Skeletal muscle satellite cell (primary cell): ENCODE results near the gene GBF1.

Experiments used
- H3K27me3 ChIP-seq: 2 replicates; pipeline ENCODE4 v1.7.0; 2013; ENCODE audit warnings: low read length; ENCODE audit not compliant: control insufficient read depth, insufficient read depth
- H3K36me3 ChIP-seq: 2 replicates; pipeline ENCODE4 v1.7.0; 2013; ENCODE audit warnings: mild to moderate bottlenecking, control low read depth, low read length; ENCODE audit not compliant: insufficient read depth
- H3K4me1 ChIP-seq: 2 replicates; pipeline ENCODE4 v1.7.0; 2013; ENCODE audit warnings: low read length; ENCODE audit not compliant: control insufficient read depth, insufficient read depth
- H3K4me2 ChIP-seq: 2 replicates; pipeline ENCODE4 v1.7.0; 2013; ENCODE audit warnings: mild to moderate bottlenecking, low read length
- H3K4me3 ChIP-seq: 2 replicates; pipeline ENCODE4 v1.7.0; 2013; ENCODE audit warnings: low read length
- H3K9ac ChIP-seq: 2 replicates; pipeline ENCODE4 v1.7.0; 2013; ENCODE audit warnings: mild to moderate bottlenecking, low read depth, low read length, moderate library complexity
- H3K9me3 ChIP-seq: replicated peaks from 2 replicates; pipeline ENCODE4 v1.7.0; 2013; ENCODE audit warnings: mild to moderate bottlenecking, control low read depth, low read length

The GBF1 gene

DNA sequence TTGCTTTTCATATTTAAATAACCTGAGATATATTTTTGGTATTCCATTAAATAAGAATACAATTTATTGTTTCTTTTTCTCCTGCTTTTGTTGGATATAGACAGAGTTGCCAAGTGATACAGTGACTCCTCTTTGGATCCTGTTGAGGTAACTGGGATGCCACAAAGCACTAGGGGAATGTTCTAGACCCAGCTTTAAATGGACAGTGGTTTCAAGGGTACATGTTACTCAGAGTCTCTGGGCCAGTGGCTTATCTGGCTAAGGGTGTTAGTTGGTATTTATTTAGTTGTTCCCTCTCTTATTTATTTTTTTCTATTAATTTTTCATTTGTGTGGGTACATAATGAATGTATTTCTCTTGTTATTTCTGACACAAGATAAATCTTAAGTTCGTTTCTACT is 9.1 kb downstream of the GBF1 start:
- Histone ChIP-seq H3K4me3 (no peak overlapping the region), H3K4me1 (peaks cover 5% of the 10 kb centered on the region), H3K9me3 (no peaks in the 10 kb centered on the region), H3K27me3 (no peaks in the 10 kb centered on the region), H3K36me3 (peaks cover 14% of the 10 kb centered on the region), H3K4me2 (no peak overlapping the region), H3K9ac (no peak overlapping the region)

- Histone ChIP-seq H3K4me2 (no peak overlapping the region), H3K27me3 (no peaks in the 10 kb centered on the region), H3K4me1 (peaks cover 5% of the 10 kb centered on the region), H3K36me3 (peaks cover 23% of the 10 kb centered on the region), H3K9ac (no peak overlapping the region), H3K9me3 (no peaks in the 10 kb centered on the region), H3K4me3 (no peak overlapping the region)
Observed at GRCh38 chr10:102255404-102255803, 10.1 kb downstream of the GBF1 start.

GRCh38 chr10:102261196-102261595 is 15.9 kb downstream of the GBF1 start:
- Histone ChIP-seq H3K27me3 (no peaks in the 10 kb centered on the region), H3K4me3 (no peak overlapping the region), H3K4me2 (peak overlapping the region; percentile 12), H3K9me3 (no peaks in the 10 kb centered on the region), H3K36me3 (peaks cover 43% of the 10 kb centered on the region), H3K4me1 (peaks cover 43% of the 10 kb centered on the region), H3K9ac (peak overlapping the region; percentile 46)

- peaks cover 50% of the 10 kb centered on the region for H3K4me1 ChIP-seq
- no peaks in the 10 kb centered on the region for H3K27me3 ChIP-seq
- no peak overlapping the region for H3K4me3 ChIP-seq
- H3K9me3 ChIP-seq: no peaks in the 10 kb centered on the region
- H3K4me2 ChIP-seq: peak overlapping the region; percentile 12
- H3K9ac ChIP-seq: no peak overlapping the region
- peaks cover 41% of the 10 kb centered on the region for H3K36me3 ChIP-seq
Observed at GRCh38 chr10:102261842-102262241, 16.5 kb downstream of the GBF1 start.

GRCh38 chr10:102262744-102263370 is 17.5 kb downstream of the GBF1 start:
- Histone ChIP-seq H3K36me3 (peaks cover 41% of the 10 kb centered on the region), H3K4me2 (peak overlapping the region; percentile 17), H3K9me3 (no peaks in the 10 kb centered on the region), H3K27me3 (no peaks in the 10 kb centered on the region), H3K4me3 (no peak overlapping the region), H3K4me1 (peaks cover 59% of the 10 kb centered on the region), H3K9ac (peak overlapping the region; percentile 7)

GRCh38 chr10:102264371-102264770 is 19.0 kb downstream of the GBF1 start:
- Histone ChIP-seq H3K9ac (no peak overlapping the region), H3K36me3 (peaks cover 36% of the 10 kb centered on the region), H3K4me1 (peaks cover 74% of the 10 kb centered on the region)

DNA sequence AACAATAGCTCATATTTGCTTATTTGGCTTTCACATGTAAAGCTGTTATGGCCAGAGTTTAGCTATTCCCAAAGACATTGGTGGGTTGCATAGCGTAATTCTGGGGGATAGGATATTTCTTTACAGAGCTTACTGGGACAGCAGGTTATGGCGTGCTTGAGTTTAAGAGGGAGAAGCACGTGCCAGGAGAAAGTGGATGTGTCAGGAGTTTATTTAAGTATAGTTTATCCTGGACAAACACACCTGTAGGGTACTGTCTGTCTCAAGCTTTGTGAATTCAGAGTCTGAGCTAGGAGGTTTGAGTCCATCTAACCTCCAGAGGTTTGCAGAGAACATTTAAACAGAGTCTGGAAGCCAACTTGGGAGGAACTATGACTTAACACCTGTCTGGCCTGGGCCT is 21.3 kb downstream of the GBF1 start:
- Histone ChIP-seq H3K9me3 (no peaks in the 10 kb centered on the region), H3K4me2 (no peak overlapping the region), H3K4me1 (peaks cover 66% of the 10 kb centered on the region), H3K4me3 (no peak overlapping the region), H3K27me3 (no peaks in the 10 kb centered on the region), H3K9ac (no peak overlapping the region), H3K36me3 (peaks cover 16% of the 10 kb centered on the region)

More at GRCh38 chr10:102264371-102264770, 19.0 kb downstream of the GBF1 start:
- no peaks in the 10 kb centered on the region for H3K9me3 ChIP-seq
- no peaks in the 10 kb centered on the region for H3K27me3 ChIP-seq
- no peak overlapping the region for H3K4me2 ChIP-seq
- no peak overlapping the region for H3K4me3 ChIP-seq

- Histone ChIP-seq H3K27me3 (no peaks in the 10 kb centered on the region), H3K4me2 (peak overlapping the region; percentile 67), H3K9ac (peak overlapping the region; percentile 22), H3K9me3 (no peaks in the 10 kb centered on the region), H3K4me1 (peaks cover 58% of the 10 kb centered on the region), H3K4me3 (peak overlapping the region; percentile 17), H3K36me3 (peaks cover 13% of the 10 kb centered on the region)
Observed at GRCh38 chr10:102267748-102268147, 22.4 kb downstream of the GBF1 start.

GRCh38 chr10:102268375-102268888 is 23.1 kb downstream of the GBF1 start:
- Histone ChIP-seq H3K4me1 (peaks cover 55% of the 10 kb centered on the region), H3K9ac (peak overlapping the region; percentile 22), H3K36me3 (peaks cover 14% of the 10 kb centered on the region), H3K4me2 (peak overlapping the region; percentile 67), H3K9me3 (no peaks in the 10 kb centered on the region), H3K27me3 (no peaks in the 10 kb centered on the region), H3K4me3 (peak overlapping the region; percentile 17)

DNA sequence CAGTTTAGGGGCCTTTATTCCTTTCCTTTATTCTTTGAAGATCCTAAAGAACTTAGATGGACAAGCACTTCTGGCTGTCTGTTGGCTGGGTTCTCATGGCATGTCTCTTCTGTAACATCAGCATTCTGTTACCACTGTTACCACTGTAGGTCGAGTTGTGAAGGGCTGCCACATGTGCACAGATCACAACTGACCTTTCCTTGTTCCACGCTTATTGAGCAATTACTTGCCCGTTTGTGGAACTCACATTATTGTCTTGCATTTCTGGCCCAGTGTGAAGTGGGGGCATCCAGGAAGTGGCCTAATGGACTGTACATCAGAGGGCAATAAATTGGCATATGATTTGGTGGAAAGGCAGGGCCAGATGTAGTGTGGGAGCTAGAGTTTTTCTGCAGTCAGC is 23.7 kb downstream of the GBF1 start:
- no peak overlapping the region for H3K4me3 ChIP-seq
- peaks cover 14% of the 10 kb centered on the region for H3K36me3 ChIP-seq
- H3K27me3 ChIP-seq: no peaks in the 10 kb centered on the region
- H3K4me2 ChIP-seq: peak overlapping the region; percentile 67
- H3K4me1 ChIP-seq: peaks cover 55% of the 10 kb centered on the region
- H3K9ac ChIP-seq: peak overlapping the region; percentile 22
- H3K9me3 ChIP-seq: no peaks in the 10 kb centered on the region

- Histone ChIP-seq H3K36me3 (peaks cover 6% of the 10 kb centered on the region), H3K4me3 (no peak overlapping the region), H3K9me3 (no peaks in the 10 kb centered on the region), H3K4me2 (no peak overlapping the region), H3K4me1 (peaks cover 25% of the 10 kb centered on the region), H3K9ac (no peak overlapping the region), H3K27me3 (no peaks in the 10 kb centered on the region)
Observed at GRCh38 chr10:102274062-102274461, 28.7 kb downstream of the GBF1 start.

- peaks cover 29% of the 10 kb centered on the region for H3K4me1 ChIP-seq
- H3K4me2 ChIP-seq: no peak overlapping the region
- no peaks in the 10 kb centered on the region for H3K9me3 ChIP-seq
- H3K9ac ChIP-seq: no peak overlapping the region
- H3K4me3 ChIP-seq: no peak overlapping the region
- H3K36me3 ChIP-seq: peaks cover 6% of the 10 kb centered on the region
- no peaks in the 10 kb centered on the region for H3K27me3 ChIP-seq
Observed at GRCh38 chr10:102275343-102275742, 30.0 kb downstream of the GBF1 start.
